Loucy (cell line): ENCODE results near the gene GALNT9.

Source experiments
- EZH2phosphoT487 ChIP-seq: fragments of 200-600 bp; IDR thresholded peaks from 2 replicates; pipeline ENCODE4 v1.6.1; 2018; ENCODE audit warnings: antibody characterized with exemption, mild to moderate bottlenecking, moderate library complexity, borderline replicate concordance
- TF ChIP-seq, protein P1 (sequence below): fragments of 200-600 bp; sonication (generic); conservative IDR thresholded peaks from 2 replicates; pipeline ENCODE4 v1.5.1; 2014; ENCODE audit warnings: mild to moderate bottlenecking, antibody characterized with exemption, low read length

DNA sequence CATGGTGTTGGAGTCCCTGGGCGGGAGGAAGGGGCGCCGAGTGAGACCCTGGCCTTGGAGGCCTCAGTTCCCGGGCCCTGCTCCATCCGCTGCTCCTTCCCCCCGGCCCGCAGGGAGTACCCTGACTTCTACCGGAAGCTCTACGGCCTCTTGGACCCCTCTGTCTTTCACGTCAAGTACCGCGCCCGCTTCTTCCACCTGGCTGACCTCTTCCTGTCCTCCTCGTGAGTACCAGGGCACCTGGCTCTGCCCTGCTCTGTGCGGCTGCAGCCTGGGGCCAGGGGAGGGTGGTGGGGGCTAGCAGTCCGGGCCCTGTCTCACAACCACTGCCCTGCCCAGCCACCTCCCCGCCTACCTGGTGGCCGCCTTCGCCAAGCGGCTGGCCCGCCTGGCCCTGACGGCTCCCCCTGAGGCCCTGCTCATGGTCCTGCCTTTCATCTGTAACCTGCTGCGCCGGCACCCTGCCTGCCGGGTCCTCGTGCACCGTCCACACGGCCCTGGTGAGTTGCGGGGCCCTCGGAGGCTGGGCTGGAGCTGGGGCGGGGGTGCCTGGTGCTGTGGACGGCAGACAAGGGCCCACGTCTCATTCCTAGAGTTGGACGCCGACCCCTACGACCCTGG is 178.1 kb downstream of the GALNT9 start:
- TF ChIP-seq, protein P1, sequence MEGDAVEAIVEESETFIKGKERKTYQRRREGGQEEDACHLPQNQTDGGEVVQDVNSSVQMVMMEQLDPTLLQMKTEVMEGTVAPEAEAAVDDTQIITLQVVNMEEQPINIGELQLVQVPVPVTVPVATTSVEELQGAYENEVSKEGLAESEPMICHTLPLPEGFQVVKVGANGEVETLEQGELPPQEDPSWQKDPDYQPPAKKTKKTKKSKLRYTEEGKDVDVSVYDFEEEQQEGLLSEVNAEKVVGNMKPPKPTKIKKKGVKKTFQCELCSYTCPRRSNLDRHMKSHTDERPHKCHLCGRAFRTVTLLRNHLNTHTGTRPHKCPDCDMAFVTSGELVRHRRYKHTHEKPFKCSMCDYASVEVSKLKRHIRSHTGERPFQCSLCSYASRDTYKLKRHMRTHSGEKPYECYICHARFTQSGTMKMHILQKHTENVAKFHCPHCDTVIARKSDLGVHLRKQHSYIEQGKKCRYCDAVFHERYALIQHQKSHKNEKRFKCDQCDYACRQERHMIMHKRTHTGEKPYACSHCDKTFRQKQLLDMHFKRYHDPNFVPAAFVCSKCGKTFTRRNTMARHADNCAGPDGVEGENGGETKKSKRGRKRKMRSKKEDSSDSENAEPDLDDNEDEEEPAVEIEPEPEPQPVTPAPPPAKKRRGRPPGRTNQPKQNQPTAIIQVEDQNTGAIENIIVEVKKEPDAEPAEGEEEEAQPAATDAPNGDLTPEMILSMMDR: no peak
- TF ChIP-seq EZH2phosphoT487: no peak
